ENCODE data around the gene EXOC3L2.

The EXOC3L2 gene

GRCh38 chr19:45218911-45219743, 26.1 kb downstream of the EXOC3L2 start:
- no peak for DNase-seq

DNA sequence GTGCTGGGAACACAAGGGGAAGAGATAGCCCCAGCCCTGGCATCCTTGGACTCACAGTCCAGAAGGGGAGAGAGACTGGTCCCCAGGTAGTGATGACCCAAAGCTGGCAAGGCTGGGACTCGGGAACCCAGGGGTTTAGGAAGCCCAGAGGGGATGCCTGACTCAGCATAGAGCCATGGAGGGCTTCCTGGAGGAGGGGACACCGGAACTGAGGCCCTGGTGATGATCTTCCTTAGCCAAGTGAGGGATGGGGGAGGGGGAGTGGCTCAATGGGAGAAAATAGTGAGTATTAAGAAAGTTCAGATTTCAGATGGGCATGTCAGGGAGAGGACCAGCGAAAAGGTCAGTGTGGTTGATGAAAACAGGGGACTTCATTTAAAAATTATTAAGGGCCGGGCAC, 26.8 kb downstream of the EXOC3L2 start:
- DNase-seq, result no peak

GRCh38 chr19:45217957-45218334, 27.3 kb downstream of the EXOC3L2 start:
- DNase-seq, result no peak

DNA sequence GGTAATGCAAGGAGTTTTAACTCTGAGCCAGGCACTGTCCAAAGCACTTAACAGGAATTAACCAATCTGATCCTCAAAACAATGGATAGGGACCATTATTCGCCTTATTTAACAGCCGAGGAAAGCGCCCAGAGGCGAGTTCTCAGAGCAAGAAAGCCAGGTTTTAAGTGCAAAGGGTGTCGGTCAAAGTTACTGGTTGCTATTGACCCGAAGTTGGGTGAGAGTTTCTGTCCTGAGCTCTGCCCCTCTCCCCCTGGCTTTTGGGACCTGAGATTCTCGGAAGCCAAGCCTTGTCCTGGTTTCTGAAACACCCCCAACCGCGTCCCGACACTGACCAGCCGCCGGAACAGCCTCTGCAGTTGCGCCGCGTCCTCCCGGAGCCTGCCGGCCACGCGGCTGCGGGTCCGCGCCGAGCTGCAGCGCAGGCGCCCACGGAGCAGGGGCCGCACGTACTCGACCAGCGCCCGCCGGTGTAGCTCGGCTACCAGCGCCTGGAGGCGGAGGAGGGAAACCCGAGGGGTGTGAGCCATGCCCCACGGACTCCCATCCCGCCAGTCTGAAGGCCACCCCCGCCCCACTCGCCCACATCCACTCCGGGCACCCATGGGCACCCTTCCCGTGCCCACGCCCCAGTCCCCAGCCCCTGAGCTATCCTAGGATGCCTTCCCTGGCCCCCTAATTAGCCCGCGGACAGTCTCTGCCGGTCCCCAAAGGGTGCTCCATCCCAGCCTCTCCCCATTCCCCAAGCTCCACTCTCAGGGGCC, 27.8 kb downstream of the EXOC3L2 start:
- no peak for DNase-seq

- DNase-seq, result no peak
These were observed 28.5 kb downstream of the EXOC3L2 start for GRCh38 chr19:45216667-45217066.

DNA sequence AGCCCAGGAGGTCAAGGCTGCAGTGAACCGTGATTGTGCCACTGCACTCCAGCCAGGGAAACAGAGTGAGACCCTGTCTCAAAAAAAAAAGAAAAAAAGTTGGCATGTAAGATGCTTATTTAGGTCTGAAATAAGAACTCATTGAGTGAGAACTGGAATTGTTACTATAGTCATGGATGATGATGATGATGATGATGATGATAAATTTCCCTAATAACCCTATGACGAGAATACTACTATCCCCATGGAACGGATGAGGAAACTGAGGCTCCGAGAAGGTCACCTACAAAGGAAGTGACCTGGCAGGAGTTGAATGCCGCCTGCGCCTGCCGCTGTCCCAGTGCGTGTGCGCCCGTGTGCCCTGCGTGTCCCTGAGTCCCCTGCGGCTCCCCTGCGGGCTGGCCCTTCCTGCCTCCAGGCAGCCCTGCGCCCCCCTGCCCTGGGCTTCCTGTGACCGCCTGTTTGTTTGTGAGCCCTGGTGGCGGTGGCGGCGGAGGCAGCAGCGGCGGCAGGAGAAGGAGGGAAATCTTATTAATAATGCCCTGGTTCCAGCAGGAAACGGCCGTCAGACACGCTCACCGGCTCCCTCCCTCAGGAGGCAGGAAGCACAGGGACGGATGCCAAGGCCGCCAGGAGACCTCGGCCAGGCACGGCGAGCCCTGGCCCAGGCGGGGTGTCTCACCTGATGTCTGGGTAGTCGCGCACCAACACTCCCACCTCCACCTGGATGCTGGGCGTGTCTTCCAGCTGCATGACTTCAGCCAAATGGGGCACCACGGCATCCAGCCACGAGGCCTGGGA, 29.6 kb downstream of the EXOC3L2 start:
- no peak for DNase-seq

DNA sequence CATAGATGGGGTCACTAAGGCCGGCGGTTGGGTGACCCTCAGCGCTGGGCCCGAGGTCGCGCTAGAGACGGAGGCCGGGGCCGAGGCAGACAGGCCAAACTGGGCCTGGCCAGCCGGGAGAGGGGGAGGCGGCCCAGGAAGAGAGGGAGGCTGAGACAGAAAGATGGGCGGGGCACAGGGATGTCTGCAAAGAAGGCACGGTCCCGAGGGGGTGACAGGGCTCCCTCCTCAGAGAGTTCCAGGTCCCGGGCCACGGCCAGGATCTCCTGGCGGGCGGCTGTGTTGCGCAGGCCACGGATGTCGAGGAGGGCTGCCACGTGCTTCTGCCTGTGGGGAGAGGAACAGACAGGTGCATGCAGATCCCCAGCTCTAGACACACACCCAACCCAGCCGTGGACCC, 32.2 kb downstream of the EXOC3L2 start:
- DNase-seq, result no peak

DNA sequence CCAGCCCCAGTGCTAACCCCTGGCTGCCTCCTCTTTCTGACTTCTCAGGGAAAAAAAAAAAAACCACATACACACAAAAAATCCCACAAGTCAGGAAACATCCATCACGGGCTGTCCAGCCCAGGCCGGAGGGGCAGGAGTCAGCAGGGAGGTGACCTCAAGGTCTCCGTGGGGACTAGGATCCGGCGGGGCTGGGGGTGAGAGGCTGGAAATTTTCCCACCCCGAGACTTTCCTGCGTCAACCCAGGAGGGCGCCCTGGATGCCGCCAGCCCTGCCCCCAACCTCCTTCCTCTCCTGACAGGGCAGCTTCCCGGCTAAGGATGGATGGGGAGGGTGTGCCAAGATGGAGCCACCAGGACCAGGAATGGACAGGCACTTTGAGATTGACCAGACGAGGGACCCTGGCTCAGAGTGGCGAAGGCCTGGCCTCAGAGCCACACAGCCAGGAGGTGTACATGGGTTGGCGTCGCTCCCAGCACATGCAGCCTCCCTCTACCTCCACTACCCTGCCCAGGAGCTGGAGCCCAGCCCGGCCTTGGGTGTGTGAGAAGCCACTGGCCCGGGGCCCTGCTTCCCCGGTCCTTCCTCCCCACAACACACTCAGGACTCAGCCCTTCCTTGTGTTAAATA, 33.3 kb downstream of the EXOC3L2 start:
- DNase-seq, result no peak

GRCh38 chr19:45206328-45206727, 38.9 kb downstream of the EXOC3L2 start:
- DNase-seq, result no peak

DNA sequence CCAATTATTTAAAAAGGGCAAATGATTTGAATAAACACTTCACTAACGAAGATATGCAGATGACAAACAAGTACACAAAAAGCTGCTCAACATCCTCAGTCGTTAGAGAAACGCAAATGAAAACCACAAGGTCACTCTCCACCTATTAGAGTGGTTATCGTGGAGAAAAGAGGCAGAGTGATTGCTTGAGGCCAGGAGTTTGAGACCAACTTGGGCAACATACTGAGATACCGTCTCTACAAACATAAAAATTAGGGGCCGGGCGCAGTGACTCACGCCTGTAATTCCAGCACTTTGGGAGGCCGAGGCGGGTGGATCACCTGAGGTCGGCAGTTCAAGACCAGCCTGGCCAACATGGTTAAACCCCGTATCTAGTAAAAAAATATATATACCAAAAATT, 39.4 kb downstream of the EXOC3L2 start:
- DNase-seq, result no peak

DNA sequence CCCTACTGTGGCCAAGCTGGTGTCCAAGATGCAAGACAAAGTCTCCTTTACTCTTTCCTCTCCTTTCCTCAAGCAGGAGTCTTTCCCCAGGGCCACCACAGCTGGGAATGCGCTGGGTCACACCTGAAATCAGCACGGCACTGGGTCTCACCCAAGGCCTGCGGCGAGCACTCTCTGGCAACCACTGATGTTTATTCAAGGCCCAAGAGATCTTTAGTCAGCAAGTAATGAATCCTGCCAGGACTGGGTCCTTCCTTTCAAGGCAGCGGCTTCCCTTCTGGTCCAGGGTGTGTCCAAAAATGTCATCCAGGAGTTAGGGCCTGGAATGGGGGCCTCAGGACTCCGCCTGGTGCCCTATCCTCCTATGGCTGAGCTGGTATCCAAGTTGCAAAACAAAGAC, 42.6 kb downstream of the EXOC3L2 start:
- no peak for DNase-seq

GRCh38 chr19:45200568-45200967, 44.6 kb downstream of the EXOC3L2 start:
- no peak for DNase-seq

- no peak for DNase-seq
These were observed 49.4 kb downstream of the EXOC3L2 start for GRCh38 chr19:45195764-45196163.

DNA sequence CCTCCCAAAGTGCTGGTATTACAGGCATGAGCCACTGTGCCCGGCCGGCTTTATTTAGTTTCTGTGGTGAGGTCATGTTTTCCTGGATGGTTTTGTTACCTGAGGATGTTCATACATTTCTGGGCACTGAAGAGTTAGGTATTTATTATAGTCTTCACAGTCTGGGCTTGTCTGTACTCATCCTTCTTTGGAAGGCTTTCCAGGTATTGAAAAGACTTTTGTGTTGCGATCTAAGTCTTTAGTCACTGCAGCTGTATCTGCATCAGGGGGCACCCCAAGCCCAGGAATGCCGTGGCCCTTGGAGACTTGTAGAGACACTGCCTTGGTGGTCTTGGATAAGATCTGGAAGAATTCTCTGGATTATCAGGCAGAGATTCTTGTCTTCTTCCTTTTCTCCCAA, 53.8 kb downstream of the EXOC3L2 start:
- DNase-seq, result no peak

DNA sequence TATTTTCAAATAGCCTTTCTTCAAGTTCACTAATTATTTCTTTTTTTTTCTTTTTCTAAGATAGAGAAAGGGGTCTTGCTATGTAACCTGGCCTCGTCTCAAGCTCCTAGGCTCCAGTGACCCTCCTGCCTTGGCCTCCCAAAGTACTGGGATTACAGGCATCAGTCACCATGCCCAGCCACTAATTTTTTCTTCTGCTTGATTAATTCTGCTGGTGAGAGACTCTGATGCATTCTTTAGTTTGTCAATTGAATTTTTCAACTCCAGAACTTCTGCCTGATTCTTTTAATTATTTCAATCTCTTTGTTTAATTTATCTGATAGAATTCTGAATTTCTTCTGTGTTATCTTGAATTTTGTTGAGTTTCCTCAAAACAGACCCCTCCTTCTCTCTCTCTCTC, 55.2 kb downstream of the EXOC3L2 start:
- DNase-seq, result no peak

DNA sequence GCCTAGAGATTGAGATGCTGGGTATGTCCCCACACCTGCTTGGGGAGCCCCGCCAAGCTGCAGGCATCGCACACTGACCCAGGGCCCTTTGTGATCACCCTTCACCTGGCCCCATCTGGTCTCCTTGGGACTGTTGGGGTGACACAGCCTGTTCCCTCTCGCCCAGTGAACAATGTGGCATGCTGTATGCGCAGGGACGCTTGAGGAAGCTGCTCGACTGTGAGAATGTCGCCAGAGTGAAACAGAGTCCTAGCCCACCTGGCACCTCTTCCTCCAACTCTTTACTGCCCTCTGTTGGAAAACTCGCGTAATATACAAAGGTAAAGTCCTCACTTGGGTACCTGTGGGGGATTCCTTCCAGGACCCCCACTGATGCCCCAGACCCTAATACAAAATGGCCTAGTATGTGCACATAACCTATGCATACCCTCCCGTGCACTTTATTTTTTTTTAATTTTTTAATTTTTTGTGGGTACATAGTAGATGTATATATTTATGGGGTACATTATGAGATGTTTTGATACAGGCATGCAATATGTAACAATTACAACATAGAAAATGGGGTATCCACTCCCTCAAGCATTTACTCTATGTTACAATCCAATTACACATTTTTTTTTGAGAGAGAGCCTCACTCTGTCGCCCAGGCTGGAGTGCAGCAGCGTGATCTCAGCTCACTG, 57.6 kb downstream of the EXOC3L2 start:
- DNase-seq, result no peak

DNA sequence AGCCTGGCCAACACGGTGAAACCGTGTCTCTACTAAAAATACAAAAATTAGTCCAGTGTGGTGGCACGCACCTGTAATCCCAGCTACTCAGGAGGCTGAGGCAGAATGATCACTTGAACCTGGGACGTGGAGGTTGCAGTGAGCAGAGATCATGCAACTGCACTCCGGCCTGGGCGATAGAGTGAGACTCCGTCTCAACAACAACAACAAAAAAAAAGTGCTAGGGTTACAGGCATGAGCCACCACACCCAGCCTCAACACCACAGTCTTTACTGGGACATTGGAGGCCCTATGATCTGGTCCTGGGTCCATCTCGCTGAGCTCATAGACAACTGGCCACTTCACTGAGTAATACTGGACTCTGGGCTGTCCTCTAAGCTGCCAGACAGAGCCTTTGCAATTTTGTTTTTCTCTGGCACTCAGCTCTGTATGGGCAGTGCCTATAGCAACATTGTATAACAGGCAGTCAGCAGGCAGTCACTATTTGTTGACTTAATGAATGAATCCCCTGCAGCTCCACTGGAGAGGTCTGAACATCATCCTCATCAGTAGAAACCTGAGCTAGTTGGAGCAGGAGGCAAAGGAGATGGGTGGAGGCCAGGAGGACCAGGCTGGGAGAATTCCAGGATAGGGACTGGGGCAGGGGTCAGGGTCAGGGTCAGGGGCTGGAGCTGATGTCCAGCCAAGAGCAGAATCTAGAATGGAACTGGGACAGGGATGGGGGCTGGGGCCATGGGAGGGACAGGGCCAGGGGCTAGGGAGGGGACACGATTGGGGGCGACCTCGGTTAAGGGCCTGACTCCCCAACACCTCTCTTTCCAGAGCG, 58.5 kb downstream of the EXOC3L2 start:
- DNase-seq, result no peak

GRCh38 chr19:45184115-45184514, 61.1 kb downstream of the EXOC3L2 start:
- DNase-seq, result no peak

DNA sequence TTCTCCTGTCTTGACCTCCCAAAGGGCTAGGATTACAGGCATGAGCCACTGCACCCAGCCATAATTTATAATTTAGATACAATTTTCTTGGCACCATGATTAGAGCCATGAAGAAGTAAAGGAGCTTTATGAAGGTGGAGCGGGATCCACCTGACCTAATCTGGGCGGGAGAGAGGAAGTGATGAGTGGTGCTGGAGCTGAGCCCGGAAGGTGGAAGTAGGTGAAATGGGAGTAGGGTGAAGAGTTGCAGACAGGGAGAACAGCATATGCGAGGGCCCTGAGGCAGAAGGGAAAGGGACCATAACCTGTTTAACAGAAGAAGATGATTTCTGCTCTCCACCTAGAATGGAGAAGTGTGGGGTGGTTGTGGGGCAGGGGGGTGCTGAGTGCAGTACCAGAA, 62.4 kb downstream of the EXOC3L2 start:
- no peak for DNase-seq

GRCh38 chr19:45180936-45181335, 64.3 kb downstream of the EXOC3L2 start:
- DNase-seq, result no peak

- DNase-seq, result no peak
These were observed 65.3 kb downstream of the EXOC3L2 start for GRCh38 chr19:45179892-45180370.
